HG02623 (cell line): ENCODE data around the gene FBXW5.

ENCODE experiments used
- ATAC-seq: cut with Tn5 transposase; IDR thresholded peaks from one replicate; pipeline ENCODE4 v1.9.1; 2021; ENCODE audit warnings: moderate library complexity; ENCODE audit not compliant: unreplicated experiment

Gene FBXW5

GRCh38 chr9:136962163-136962562, 17.6 kb upstream of the FBXW5 start:
- ATAC-seq = no peak

- ATAC-seq = no peak
Measured at GRCh38 chr9:136961279-136962065, 16.9 kb upstream of the FBXW5 start.

- no peak for ATAC-seq
Measured at GRCh38 chr9:136960938-136961275, 16.4 kb upstream of the FBXW5 start.

- ATAC-seq = no peak
Measured at GRCh38 chr9:136960212-136960937, 15.8 kb upstream of the FBXW5 start.

GRCh38 chr9:136958898-136959850, 14.6 kb upstream of the FBXW5 start:
- no peak for ATAC-seq

GRCh38 chr9:136958473-136958872, 13.9 kb upstream of the FBXW5 start:
- ATAC-seq = no peak

- no peak for ATAC-seq
Measured at GRCh38 chr9:136957901-136958300, 13.4 kb upstream of the FBXW5 start.

GRCh38 chr9:136957461-136957860, 12.9 kb upstream of the FBXW5 start:
- ATAC-seq = no peak

- ATAC-seq = no peak
Measured at GRCh38 chr9:136956604-136957003, 12.1 kb upstream of the FBXW5 start.

GRCh38 chr9:136955943-136956335, 11.4 kb upstream of the FBXW5 start:
- no peak for ATAC-seq

- ATAC-seq = no peak
Measured at GRCh38 chr9:136955202-136955942, 10.8 kb upstream of the FBXW5 start.

- ATAC-seq = no peak
Measured at GRCh38 chr9:136954270-136955083, 9.9 kb upstream of the FBXW5 start.

- no peak for ATAC-seq
Measured at GRCh38 chr9:136953771-136954269, 9.3 kb upstream of the FBXW5 start.

GRCh38 chr9:136952876-136953770, 8.6 kb upstream of the FBXW5 start:
- no peak for ATAC-seq

- no peak for ATAC-seq
Measured at GRCh38 chr9:136952321-136952850, 7.8 kb upstream of the FBXW5 start.

GRCh38 chr9:136951541-136952320, 7.2 kb upstream of the FBXW5 start, which contains the start of gene LCN12:
TSS of gene LCN12 (plus strand) at chr9:136952273. CDS start at chr9:136952328, 55 bp downstream.
- ATAC-seq = no peak

GRCh38 chr9:136950656-136951276, 6.2 kb upstream of the FBXW5 start:
- ATAC-seq = no peak
